Thoracic aorta (tissue), 2 donors: ENCODE measurements around the gene DDAH1. TPM values are rescaled to one million over a fixed set of nuclear protein-coding genes. Genes with fewer than 3 reads are reported as not detected.
"Not testable (repeated sequence)": the region's sequence is repeated elsewhere in the genome, so short reads cannot be mapped to it uniquely, and the experiment has no call there.

Source experiments
- ATAC-seq: fragments of 150-250 bp; one replicate; pipeline ENCODE4 v1.8.0; 2017; ENCODE audit warnings: low read depth; ENCODE audit not compliant: insufficient number of reproducible peaks, low FRiP score
- DNase-seq: peaks from one replicate; pipeline ENCODE4 v3.0.0-alpha.2; 2020; ENCODE audit warnings: low spot score
- H3K27ac ChIP-seq, 2 donors: fragments of 200-600 bp; sonication (generic); 1 replicate in 1 of 2; 2 replicates in 1 of 2; pipeline ENCODE4 v1.5.1; 2016; ENCODE audit warnings: mild to moderate bottlenecking in 2 of 2, moderate library complexity in 2 of 2
- H3K27me3 ChIP-seq: fragments of 200-600 bp; sonication (generic); replicated peaks from 2 replicates; pipeline ENCODE4 v1.6.0; 2016; ENCODE audit warnings: mild to moderate bottlenecking; ENCODE audit not compliant: insufficient read depth
- H3K36me3 ChIP-seq: fragments of 200-600 bp; sonication (generic); one replicate; pipeline ENCODE4 v1.5.1; 2016
- H3K4me1 ChIP-seq, 2 donors: fragments of 200-600 bp; sonication (generic); 1 replicate in 1 of 2; 2 replicates in 1 of 2; pipeline versions ENCODE4 v1.5.1 to v1.6.0; 2016; ENCODE audit warnings: low read depth in 2 of 2, mild to moderate bottlenecking in 1 of 2; ENCODE audit not compliant: control insufficient read depth in 1 of 2
- H3K4me3 ChIP-seq: fragments of 200-600 bp; sonication (generic); 2 replicates; pipeline ENCODE4 v1.5.1; 2016; ENCODE audit warnings: mild to moderate bottlenecking
- H3K9me3 ChIP-seq: fragments of 200-600 bp; sonication (generic); 2 replicates; pipeline ENCODE4 v1.5.1; 2016
- CTCF ChIP-seq: fragments of 200-600 bp; sonication (generic); IDR thresholded peaks from one replicate; pipeline ENCODE4 v1.5.1; 2019; ENCODE audit warnings: antibody characterized with exemption
- total RNA-seq, 2 donors: library from RNA; depleted of rRNA; stranded (reverse); fragments of >200 nt; gene quantifications; one replicate each; pipeline versions ENCODE4 v1.1.0 to v1.2.3, GENCODE V29; 2016

The DDAH1 gene
- 10 to 100 TPM; 30.5 to 55.4 TPM for total RNA-seq

DNA sequence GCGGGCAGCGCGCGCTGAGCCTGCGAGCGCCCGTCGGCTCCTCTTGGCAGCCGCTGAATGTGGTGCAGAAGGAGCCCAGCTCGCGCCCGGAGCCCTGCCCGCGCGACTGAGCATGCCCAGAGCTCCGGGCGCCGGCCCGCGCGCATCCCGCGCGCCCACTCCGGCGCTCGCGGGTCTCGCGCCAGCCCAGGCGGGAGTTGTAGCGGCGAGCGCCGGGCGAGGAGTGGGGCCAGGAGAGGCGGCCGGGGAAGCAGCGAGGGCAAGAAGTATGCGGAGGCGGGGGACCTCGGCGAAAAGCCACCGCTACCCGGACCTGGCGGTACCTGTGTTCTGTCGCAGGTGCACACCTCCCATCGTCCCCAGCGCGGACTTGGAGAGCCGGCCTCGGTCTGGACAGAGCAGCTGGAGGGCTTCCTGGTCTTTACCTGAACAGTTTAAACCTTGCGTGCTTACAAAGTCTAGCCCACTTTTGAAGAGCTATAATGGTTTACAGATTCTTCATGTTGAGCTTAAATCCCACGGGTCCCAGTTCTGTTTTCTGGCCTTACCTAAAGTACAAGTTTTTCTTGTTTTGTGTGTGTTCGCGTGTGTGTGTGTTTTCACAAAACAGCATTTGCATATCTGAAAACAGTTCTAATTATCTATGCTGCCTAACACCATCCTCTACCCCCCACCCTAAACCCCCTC, at the start of gene DDAH1:
DDAH1 (minus strand) TSS at position 61 of the 687 bp plus-strand sequence. CDS start 114 bp downstream, outside the sequence.
- TF ChIP-seq CTCF, result no peak
- ATAC-seq (peak; percentile 51), DNase-seq (no peak)
- Histone ChIP-seq H3K4me3 (peak within 1 kb of the TSS; percentile 81), H3K36me3 (no peaks in the 10 kb centered on the region), H3K9me3 (no peaks in the 10 kb centered on the region), H3K4me1 (peaks cover 11 to 24% of the 10 kb centered on the region in 2 donors), H3K27me3 (no peaks in the 10 kb centered on the region), H3K27ac (peak within 1 kb of the TSS; percentile 78 to 81)

DNA sequence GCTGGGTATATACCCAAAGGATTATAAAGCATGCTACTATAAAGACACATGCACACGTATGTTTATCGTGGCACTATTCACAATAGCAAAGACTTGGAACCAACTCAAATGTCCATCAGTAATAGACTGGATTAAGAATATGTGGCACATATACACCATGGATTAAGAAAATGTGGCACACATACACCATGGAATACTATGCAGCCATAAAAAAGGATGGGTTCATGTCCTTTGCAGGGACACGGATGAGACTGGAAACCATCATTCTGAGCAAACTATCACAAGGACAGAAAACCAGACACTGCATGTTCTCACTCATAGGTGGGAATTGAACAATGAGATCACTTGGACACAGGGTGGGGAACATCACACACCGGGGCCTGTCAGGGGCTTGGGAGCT, 49.0 kb upstream of the DDAH1 start:
- H3K4me1 ChIP-seq, H3K4me3 ChIP-seq, H3K27ac ChIP-seq, ATAC-seq, H3K9me3 ChIP-seq, H3K36me3 ChIP-seq, DNase-seq, H3K27me3 ChIP-seq: not testable (repeated sequence)

DNA sequence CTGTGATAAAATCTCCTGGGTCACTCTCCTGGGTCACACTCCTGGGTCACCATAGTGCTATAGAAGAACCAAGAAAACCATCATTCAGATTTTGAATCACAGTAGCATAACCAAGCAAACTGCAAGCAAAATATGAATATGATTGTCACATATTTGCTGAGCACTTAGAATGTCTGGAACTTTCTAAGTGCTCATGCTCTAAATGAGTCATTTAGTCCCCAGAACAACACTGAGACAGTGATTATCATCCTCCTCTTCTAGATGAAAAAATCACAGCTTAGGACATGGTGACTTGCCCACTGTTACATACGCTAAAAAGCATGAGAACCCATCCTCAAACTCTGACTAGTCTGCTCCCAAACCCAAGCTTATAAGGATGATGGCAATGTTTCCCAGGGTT, 39.5 kb upstream of the DDAH1 start:
- ATAC-seq (no peak), DNase-seq (no peak)
- Histone ChIP-seq H3K36me3 (no peaks in the 10 kb centered on the region), H3K4me1 (peaks cover 0 to 5% of the 10 kb centered on the region in 2 donors), H3K9me3 (no peaks in the 10 kb centered on the region), H3K27me3 (no peaks in the 10 kb centered on the region), H3K4me3 (no peak overlapping the region), H3K27ac (no peak overlapping the region)
- no peak for TF ChIP-seq CTCF

- no peak overlapping the region for H3K27ac ChIP-seq
- TF ChIP-seq CTCF, result peak; percentile 49
- peaks cover 0 to 5% of the 10 kb centered on the region in 2 donors for H3K4me1 ChIP-seq
- no peaks in the 10 kb centered on the region for H3K9me3 ChIP-seq
- no peaks in the 10 kb centered on the region for H3K36me3 ChIP-seq
- H3K27me3 ChIP-seq, result no peaks in the 10 kb centered on the region
- no peak overlapping the region for H3K4me3 ChIP-seq
- ATAC-seq (no peak), DNase-seq (no peak)
Observed at GRCh38 chr1:85502625-85503083, 37.7 kb upstream of the DDAH1 start.

GRCh38 chr1:85502171-85502570, 37.2 kb upstream of the DDAH1 start:
- H3K27ac ChIP-seq, result no peak overlapping the region
- no peak for TF ChIP-seq CTCF
- no peak for ATAC-seq

More at GRCh38 chr1:85502171-85502570, 37.2 kb upstream of the DDAH1 start:
- DNase-seq, result no peak
- Histone ChIP-seq H3K9me3 (no peaks in the 10 kb centered on the region), H3K4me3 (no peak overlapping the region), H3K27me3 (no peaks in the 10 kb centered on the region), H3K36me3 (no peaks in the 10 kb centered on the region), H3K4me1 (peaks cover 0 to 5% of the 10 kb centered on the region in 2 donors)
